ENCODE data around the gene CEMP1.

The CEMP1 gene

DNA sequence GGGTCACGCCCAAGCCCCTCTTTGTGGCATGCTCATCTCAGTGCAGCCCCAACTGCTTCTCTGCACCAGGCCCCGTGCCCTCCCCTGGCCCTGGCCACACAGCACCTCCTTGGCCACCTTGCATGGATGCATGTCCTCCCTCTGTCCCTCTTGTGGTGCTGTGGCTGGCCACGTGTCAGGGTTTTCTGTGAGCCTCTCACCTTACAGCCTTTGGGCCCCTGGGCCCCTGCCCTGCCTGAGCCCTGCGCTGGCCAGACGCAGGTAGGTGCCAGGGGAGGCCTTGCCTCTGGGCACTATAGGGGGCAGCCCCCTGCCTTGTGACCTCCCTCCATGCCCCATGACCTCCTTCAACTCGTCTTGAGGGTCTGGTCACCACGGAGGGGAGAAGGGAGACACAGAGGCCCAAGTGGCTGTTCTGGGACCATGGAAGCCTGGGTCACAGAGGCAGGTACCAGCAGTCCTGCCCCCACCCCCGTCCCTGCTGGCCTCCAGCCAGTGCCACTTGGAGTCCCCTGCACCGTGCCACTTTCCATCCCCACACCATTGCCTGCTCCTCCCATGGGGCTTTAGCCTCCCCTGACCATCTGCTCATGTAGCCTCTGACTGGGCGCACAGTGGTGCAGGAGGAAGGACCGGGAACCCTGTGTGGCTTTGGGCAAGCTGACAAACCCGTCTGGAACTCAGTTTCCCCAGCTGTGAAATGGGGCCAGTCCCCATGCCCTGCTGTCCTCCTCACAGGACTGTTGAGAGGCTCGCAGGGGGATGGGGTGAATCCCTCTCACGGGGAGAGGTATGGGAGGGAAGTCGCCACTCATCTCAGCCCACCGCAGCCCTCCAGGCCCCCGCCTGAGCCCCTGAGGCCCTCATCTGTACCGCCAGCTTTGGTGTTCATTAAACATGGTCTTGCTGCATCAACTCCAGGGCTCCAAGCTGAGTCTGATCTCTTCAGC lies 29.0 kb downstream of the CEMP1 start:
- DNase-seq (ENCODE audit: low read depth in 2 of 2): no peak

DNA sequence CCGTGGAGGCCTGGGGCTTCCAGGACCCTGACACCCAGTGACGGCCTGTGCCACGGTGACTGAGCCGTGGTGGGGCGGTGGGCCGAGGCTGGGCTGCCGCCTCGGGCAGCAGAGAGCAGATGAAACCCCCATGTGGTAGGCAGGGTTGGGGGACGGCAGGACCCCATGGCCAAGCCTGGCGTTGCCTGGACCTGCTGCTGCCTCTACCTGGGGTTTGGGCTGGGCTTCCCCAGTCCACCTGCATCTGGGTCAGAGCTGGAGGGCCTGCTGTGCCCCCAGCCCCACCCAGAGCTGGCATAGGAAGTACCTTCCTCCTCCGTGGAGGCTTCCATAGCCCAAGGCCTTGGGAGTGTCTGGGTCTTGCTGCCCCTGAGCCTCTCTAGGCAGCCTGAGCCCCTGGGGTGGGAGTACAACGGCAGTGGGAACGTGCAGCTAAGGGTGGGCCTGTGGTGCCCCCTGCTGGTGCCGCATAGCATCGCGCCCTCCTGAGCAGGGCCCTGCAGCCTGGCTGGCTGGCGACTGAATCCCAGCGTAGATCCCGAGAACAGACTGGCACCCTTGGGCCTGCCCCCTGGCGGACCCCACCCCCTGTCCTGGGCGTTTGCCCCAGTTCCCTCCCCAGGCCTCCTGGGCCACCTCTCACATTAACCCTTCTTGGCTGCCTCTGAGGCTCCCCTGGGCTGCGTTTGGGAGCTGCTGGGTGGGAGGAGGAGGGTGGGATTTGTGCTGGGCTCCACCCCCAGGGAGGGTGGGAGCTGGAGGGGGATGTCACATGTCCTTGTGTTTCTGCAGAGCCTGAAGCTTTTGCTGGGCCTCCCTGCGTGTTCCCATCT lies 30.1 kb downstream of the CEMP1 start:
- DNase-seq (ENCODE audit: low read depth in 2 of 2): peak; percentile 57 to 75

DNA sequence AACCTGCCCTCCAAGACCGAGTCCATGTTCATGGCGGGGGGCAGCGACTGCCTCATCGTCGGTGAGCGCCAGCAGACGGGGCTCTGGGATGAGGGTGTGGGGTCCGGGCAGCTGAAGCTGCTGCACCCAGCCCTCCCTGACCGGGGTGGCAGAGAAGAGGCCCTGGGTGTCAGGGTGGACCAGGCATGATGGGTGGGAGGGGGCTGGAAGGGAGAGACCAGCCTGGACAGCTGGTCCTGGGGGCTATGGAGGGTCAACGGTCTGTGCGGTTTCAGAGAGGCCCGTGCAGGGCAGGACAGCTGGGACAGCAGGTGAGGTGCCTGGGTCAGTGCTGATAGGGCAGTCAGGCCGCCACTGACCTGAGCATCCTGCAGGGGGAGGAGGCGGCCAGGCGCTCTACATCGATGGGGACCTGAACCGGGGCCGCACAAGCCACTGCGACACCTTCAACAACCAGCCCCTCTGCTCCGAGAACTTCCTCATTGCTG lies 30.7 kb downstream of the CEMP1 start:
- no peak for DNase-seq (ENCODE audit: low read depth in 2 of 2)

DNA sequence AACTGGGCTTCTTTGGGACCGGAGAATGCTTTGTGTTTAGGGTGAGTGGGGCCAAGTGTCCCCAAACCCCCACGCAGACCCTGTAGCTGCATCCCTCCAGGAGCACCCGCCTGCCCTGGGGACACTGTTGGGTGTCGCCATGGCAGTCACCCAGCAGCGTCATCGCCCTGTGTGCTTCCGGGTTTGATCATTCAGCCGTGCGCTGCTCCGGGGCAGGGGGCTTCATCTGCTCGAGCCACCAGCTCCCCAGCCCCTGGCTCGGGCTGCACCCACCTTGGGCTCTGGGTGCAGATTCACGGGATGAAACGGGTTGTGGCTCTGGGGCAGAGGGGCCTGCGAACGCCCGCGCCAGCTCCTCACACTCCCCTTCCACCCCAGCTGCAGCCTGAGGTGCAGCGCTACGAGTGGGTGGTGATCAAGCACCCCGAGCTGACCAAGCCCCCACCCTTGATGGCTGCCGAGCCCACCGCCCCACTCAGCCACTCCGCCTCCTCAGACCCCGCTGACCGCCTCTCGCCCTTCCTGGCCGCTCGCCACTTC lies 31.2 kb downstream of the CEMP1 start:
- DNase-seq (ENCODE audit: low read depth in 2 of 2): no peak

DNA sequence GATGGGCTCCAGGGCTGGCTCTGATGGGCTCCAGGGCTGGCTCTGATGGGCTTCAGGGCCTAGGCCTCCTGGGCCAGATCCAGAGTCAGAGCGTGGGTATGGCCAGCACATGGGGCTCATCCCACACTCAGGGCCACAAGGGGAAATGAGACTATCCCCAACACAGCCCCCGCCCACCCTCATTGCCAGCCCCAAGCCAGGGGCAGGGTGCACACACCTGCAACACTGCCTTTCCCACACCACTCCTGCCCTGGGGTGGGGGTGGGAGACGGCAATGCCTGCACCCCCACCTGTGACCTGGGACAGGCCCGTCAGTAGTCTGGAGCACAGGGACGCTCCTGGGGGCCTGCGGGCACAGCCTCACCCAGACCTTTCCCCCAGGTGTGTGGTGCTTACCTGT lies 31.8 kb downstream of the CEMP1 start:
- no peak for DNase-seq (ENCODE audit: low read depth in 2 of 2)

DNA sequence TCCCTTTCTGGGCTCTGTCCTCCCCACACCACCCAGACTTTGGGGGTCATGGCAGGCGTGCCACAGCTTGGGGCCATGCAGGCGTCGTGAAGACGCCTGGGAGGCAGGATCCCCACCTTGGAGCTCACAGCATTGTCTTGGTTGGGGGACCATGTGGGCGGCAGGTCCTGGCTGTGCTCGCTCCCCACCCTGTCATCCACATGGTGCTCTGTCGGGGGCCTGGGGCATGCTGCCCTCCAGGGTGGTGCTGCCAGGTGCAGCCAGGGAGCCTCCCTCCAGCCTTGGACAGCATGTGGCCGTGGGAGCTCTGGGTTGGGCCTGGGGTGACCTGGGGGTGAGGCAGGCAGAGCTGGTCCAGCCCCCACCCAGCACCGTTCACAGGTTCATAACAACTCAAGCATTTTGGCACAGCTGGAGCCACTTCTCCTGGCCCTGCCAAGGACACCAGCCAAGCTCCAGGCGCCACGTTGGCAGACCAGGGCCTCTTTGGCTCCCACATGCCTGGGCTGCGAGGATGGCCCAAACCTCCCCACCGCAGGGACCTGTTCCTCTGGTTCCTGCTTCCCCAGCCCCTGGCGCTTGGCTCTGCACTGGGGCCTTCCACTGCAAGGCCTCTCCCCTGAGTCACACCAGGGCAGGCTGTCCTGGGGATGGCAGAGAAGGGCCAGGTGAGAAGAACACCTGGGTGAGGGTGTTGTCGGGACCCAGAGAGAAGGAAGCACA lies 32.5 kb downstream of the CEMP1 start:
- no peak for DNase-seq (ENCODE audit: low read depth in 2 of 2)

DNA sequence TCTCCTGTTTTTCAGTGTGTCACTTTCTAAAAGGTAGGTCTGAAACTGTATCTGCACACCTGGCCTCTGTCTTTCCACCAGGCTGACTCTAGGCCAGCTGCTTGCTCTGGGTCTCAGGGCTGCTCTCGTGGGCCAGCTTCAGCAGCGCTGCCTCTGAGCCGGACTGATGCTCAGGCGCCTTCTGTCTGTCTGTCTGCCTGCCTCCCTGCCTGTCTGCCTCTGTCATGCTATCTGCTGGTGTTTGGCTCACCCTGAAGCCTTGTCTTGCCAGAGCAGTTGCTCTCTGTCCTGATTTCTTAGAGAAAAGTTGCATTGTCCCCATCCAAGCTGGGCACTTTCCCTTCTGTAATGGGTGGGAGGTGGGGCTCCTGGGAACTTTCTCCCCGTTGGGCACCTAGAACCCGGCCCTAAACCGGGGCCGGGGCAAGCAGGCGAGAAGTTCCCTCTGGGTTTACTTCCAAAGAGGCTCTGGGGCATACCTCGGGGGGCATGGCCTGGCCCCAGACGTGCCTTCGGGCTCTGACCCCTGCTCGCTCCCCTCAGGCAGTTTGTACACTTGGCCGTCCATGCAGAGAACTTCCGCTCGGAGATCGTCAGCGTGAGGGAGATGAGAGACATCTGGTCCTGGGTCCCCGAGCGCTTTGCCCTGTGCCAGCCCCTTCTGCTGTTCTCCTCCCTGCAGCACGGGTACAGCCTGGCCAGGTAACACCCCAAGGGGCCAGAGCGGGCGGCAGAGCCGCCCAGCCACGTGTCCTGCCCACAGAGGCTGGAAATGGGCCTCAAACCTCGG lies 33.3 kb downstream of the CEMP1 start:
- DNase-seq (ENCODE audit: low read depth in 2 of 2): no peak

DNA sequence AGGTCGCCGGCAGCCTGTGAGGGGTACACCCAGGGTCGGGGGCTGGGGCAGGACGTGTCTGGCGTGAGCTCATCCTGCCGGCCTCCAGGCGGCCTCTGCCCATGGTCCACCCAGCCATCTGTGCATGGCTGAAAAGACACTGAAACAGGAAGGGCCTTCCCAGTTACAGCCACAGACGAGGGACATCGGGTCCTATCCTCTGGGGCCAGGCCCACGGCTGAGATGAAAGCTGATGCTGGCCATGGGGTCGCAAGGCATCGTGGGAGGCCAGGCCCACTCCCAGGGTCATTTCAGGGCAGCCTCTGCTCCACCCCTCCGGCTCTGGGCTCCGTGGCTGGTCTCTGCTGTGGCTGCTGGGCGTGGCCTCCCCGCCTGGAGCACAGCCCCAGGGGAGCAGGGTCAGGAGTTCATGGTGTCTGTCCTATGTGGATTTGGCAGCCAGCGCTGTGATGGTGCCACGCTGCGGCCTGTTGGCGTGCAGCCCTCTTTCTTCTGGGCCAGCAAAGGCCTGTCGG lies 34.0 kb downstream of the CEMP1 start:
- no peak for DNase-seq (ENCODE audit: low read depth in 2 of 2)

DNA sequence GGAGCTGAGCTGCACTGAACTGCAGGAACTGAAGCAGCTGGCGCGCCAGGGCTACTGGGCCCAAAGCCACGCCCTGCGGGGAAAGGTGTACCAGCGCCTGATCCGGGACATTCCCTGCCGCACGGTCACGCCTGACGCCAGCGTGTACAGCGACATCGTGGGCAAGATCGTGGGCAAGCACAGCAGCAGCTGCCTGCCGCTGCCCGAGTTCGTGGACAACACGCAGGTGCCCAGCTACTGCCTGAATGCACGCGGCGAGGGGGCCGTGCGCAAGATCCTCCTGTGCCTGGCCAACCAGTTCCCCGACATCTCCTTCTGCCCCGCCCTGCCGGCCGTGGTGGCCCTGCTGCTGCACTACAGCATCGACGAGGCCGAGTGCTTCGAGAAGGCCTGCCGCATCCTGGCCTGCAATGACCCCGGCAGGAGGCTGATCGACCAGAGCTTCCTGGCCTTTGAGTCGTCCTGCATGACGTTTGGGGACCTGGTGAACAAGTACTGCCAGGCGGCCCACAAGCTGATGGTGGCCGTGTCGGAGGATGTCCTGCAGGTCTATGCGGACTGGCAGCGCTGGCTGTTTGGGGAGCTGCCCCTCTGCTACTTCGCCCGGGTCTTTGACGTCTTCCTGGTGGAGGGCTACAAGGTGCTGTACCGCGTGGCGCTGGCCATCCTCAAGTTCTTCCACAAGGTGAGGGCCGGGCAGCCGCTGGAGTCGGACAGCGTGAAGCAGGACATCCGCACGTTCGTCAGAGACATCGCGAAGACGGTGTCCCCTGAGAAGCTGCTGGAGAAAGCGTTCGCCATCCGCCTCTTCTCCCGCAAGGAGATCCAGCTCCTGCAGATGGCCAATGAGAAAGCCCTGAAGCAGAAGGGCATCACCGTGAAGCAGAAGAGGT lies 34.7 kb downstream of the CEMP1 start:
- no peak for DNase-seq (ENCODE audit: low read depth in 2 of 2)

DNA sequence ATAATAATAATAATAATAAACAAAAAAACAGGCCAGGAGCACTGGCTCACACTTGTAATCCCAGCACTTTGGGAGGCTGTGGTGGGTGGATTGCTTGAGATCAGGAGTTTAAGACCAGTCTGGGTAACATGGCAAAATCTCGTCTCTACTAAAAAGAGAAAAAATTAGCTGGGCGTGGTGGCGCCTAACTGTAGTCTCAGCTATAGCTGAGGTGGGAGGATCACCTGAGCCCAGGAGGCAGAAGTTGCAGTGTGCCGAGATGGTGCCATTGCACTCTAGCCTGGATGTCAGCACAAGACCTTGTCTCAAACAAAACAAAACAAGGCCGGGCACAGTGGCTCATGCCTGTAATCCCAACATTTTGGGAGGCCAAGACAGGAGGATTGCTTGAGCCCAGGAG lies 36.2 kb downstream of the CEMP1 start:
- DNase-seq (ENCODE audit: low read depth in 2 of 2): no peak

DNA sequence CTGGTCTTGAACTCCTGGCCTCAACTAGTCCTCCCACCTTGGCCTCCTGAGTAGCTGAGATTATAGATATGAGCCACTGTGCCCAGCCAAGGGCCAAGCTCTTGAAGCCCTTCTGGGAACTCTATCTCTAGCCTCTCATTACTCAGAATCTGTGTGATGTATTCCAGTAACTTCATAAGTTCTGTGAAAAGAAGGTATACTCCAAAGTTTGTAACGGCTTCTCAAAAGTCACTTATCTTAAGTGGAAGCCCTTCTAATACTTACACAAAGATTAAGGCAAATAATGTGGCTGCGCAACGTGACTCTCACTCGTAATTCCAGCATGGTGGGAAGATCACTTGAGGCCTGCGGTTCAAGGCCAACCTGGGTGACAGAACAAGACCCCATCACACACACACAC lies 36.6 kb downstream of the CEMP1 start:
- no peak for DNase-seq (ENCODE audit: low read depth in 2 of 2)

DNA sequence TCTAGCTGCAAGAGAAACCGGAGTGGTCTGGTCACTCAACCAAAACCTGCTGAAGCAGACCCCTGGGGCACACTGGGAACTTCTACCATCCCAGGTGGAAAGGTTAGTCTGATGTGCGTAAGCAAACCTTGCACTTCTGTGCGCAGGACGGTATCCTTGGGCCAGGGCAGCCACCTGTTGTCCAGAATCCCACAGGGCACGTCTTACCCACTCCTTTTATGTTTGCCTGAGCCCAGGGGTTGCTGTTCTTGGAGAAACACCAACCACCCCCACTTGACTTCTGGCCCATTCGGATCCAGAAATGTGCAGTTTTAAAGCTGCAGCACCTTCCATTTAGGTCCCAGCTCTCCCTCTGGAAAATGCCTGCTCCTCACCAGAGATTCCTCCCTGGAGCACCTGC lies 37.6 kb downstream of the CEMP1 start:
- DNase-seq (ENCODE audit: low read depth in 2 of 2): no peak

DNA sequence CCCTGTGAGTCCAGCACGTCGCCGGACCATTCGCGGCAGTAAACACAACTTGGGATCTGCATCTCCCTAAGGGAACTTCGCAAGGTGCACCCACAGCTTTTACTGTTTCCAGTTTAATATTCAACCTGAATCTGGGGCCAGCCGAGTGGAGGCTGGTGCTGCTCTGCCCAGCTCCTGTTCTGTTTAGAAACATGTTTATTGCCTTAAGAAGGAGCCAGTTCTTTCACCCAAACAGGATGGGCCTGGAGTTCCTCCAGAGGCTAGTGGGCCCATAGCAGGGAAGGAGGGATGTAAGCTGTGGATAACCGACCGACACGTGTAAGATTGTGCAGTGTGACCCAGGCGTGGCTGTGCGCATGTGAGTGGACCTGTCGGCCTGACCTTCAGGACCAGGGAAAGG lies 38.9 kb downstream of the CEMP1 start:
- no peak for DNase-seq (ENCODE audit: low read depth in 2 of 2)

DNA sequence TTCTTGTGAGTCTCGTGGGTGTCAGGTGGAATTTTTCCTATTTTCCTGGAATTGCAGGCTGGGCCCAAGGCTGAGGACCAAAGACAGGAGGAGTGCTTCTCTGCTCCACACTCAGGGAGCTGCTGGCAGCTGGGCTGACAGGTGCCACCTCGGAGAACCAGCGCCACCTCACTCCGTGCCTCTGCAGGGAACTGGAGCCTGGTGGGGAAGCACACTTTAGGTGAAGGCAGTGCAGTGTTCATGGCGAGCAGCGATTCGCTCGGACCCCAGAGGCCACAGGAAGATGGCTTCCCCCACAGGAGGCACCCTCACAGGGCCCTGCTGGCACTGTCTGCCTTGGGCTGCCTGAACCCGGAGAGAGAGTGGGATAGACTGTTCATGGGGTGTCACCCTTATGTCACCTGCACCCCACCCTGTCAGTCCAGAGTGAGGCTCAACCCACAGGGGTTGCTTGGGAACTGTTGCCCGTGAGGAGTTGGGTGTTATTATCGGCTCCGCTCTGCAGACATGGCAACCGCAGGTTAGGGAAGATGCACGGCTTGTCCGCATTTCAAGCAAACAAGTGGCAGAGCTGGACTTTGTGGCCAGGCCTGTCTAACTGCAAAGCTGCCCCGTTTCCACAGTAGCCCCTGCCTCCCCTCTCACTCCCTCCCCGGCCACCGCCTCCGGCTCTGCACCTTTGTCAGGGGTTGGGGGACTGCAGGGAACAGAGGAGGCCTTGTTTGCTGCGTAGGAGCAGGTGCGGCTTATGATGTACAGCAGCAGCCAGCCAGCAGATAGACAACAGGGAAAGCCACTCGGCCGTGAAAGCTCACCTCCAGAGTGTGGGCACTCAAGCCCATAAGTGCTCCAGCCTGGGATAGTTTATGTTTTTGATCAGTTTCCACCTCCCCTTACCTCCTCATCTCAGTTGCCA lies 40.8 kb downstream of the CEMP1 start:
- DNase-seq (ENCODE audit: low read depth in 2 of 2): no peak

DNA sequence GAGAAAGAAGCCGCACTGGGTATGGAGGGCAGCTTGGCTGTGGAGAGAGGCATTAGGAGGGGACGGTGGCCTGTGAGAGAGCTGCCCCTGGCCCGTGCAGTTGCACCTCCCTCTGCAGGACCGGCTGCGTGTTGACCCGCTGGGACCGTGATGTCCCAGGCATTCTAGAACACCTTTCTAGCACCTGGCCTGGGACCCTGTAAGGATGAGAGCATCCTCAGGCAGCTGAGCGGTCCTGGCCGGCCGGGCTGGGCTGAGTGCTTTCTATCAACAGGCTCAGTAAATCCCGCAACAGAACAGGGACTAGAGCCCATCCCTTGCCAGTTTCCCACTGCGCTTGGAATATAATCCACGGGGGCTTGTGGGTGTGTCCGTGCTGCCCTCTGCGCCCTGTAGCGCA lies 41.6 kb downstream of the CEMP1 start:
- no peak for DNase-seq (ENCODE audit: low read depth in 2 of 2)

DNA sequence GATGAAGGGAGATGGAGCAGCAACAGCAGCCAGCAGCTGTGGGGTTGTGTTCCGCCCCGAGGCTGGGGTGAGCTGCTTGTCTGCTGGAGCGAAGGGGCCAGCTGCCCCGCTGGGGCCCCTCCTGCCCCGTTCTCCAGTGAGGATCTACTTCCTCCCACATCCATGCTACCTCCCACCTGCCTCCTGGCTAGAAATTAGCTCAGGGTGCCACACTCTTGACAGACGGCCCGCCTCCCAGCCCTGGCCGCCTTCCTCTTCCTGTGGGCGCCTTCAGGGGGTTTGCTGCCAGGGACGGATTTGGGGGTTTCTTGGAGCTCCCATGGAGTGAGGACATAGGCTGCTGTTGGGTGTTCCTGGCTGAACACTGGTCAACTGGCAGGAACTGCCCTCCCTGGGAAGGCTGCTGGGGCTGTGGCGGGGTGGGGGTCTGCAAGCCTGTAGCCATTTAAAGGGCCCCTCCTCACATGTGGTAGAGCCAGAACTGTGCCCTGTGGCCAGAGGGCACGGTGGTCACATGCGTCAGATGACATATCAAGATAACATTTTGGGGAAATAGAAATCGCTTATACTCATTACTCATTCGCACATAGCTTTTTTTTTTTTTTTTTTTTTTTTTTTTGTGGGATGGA lies 43.2 kb downstream of the CEMP1 start:
- DNase-seq (ENCODE audit: low read depth in 2 of 2): no peak

DNA sequence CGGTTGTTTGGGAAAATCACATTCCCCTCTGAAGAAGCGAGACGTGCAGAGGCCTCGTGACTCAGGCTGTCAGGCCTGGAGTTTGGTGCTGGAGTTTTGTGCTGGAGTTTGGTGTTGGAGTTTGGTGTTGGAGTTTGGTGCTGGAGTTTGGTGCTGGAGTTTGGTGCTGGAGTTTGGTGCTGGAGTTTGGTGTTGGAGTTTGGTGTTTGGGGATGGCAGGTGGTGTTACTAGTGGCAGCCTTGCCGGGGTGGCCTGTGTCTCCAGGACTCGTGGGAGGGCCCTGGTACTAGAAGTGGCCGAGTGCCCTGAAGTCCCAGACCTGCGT lies 43.7 kb downstream of the CEMP1 start:
- no peak for DNase-seq (ENCODE audit: low read depth in 2 of 2)

Measured in stimulated activated CD4-positive, alpha-beta T cell treated with anti-CD3 and anti-CD28 coated beads, Interleukin-12 subunit alpha, Interleukin-12 subunit beta, amount 100 ng/mL, for 24 hours (primary cell).